Aorta (tissue), 5 donors: ENCODE measurements around the gene EPN2. TPM values are rescaled to one million over a fixed set of nuclear protein-coding genes. Genes with fewer than 3 reads are reported as not detected.
"Not testable (repeated sequence)": the region's sequence is repeated elsewhere in the genome, so short reads cannot be mapped to it uniquely, and the experiment has no call there.

Experiments used
- ATAC-seq: fragments of 200-7000 bp; cut with Tn5 transposase; one replicate; pipeline ENCODE4 v1.9.1; 2022; ENCODE audit warnings: moderate library complexity; ENCODE audit not compliant: low FRiP score
- DNase-seq, 2 donors: peaks; one replicate each; pipeline ENCODE4 v3.0.0-alpha.2; 2020
- H3K27ac ChIP-seq, 2 donors: one replicate each; pipeline ENCODE4 v1.5.1; 2013; ENCODE audit warnings: low read length in 2 of 2, mild to moderate bottlenecking in 2 of 2, moderate library complexity in 2 of 2, control low read depth in 1 of 2, inconsistent platforms in 1 of 2, low read depth in 1 of 2
- H3K27me3 ChIP-seq, 2 donors: one replicate each; pipeline ENCODE4 v1.6.1; 2013; ENCODE audit warnings: control low read depth in 1 of 2, low read length in 1 of 2, mild to moderate bottlenecking in 1 of 2, moderate library complexity in 1 of 2; ENCODE audit not compliant: insufficient read depth in 2 of 2, control insufficient read depth in 1 of 2
- H3K36me3 ChIP-seq, 2 donors: one replicate each; pipeline ENCODE4 v1.6.1; 2013; ENCODE audit warnings: control low read depth in 1 of 2, low read length in 1 of 2, mild to moderate bottlenecking in 1 of 2; ENCODE audit not compliant: insufficient read depth in 2 of 2, control insufficient read depth in 1 of 2
- H3K4me1 ChIP-seq, 2 donors: one replicate each; pipeline ENCODE4 v1.6.1; 2013; ENCODE audit warnings: low read length in 2 of 2, control low read depth in 1 of 2, mild to moderate bottlenecking in 1 of 2, moderate library complexity in 1 of 2; ENCODE audit not compliant: insufficient read depth in 2 of 2, control insufficient read depth in 1 of 2
- H3K4me3 ChIP-seq, 2 donors: one replicate each; pipeline ENCODE4 v1.5.1; 2013; ENCODE audit warnings: low read length in 2 of 2, control low read depth in 1 of 2, mild to moderate bottlenecking in 1 of 2
- H3K9me3 ChIP-seq: one replicate; pipeline ENCODE4 v1.6.1; 2013; ENCODE audit warnings: mild to moderate bottlenecking, low read length; ENCODE audit not compliant: control insufficient read depth
- WGBS, 2 donors: extraction: QIAGEN DNeasy Blood & Tissue Kit; methylation state at CpG; one replicate each; pipeline ENCODE4 v1.1.7; 2013; 5-methylcytosine and 5-hydroxymethylcytosine counted together
- intact Hi-C, 2 donors: fragments of 100-400 bp; cut with DNase I; formaldehyde crosslinking; loops; one replicate each; pipeline versions ENCODE4 v1.14.2 to v1.15.0; 2022
- polyA plus RNA-seq, 2 donors: library from polyadenylated mRNA; stranded (reverse); fragments of 200-250 nt; gene quantifications; one replicate each; pipeline ENCODE4 v1.2.3, GENCODE V29; 2013
- total RNA-seq, 2 donors: library from RNA; stranded (reverse); fragmentation: NEBNext Ultra II Directional; extraction: Animal tissue kit (Norgen Biotek cat#: 25700); gene quantifications; one replicate each; pipeline ENCODE4 v1.2.1, GENCODE V29; 2021
- donor health status: healthy with polysubstance abuse.
- donor health status: Bipolar disorder and iron deficiency.
- donor health status: DM: no; HTN: no; CAD: no.
- donor health status: DM: no; HTN: no; CAD: no.
- donor health status: DM: yes; HTN: yes; CAD: no.

EPN2 gene
- total and polyA plus RNA-seq, 4 donors, result 8.6 to 67.7 (median 40.1) TPM

GRCh38 chr17:19353401-19353800 lies 116.2 kb downstream of the EPN2 start:
- H3K4me1 ChIP-seq, intact Hi-C loops, ATAC-seq, H3K9me3 ChIP-seq, H3K4me3 ChIP-seq, H3K27me3 ChIP-seq, H3K27ac ChIP-seq, H3K36me3 ChIP-seq: not testable (repeated sequence)
- peak in 1 of 2 donors; percentile 2 for DNase-seq
- WGBS, 2 donors, result 93 to 94% methylated on average over 11 of the region's 11 CpGs

DNA sequence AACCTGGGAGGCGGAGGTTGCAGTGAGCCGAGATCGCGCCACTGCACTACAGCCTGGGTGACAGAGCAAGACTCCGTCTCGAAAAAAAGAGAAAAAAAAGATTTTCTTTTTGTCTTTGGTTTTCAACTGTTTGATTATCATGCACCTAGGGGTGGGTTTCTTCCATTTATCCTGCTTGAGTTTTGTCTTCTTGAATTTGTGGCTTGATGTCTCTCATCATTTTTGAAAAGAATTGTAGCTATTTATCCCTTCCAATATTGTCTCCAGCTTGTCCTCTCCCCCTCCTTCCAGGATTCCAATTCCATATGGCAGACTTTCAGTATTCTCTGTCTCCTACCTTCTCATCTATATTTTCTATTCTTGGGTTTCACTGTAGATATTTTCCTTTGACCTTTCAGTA lies 117.6 kb downstream of the EPN2 start:
- 74 to 82% methylated on average over 6 of the region's 6 CpGs for WGBS, 2 donors
- no peaks in the 10 kb centered on the region for H3K27me3 ChIP-seq
- no peak for ATAC-seq
- no peaks in the 10 kb centered on the region for H3K36me3 ChIP-seq
- H3K9me3 ChIP-seq, result no peaks in the 10 kb centered on the region
- DNase-seq, result no peak
- H3K4me1 ChIP-seq, result no peaks in the 10 kb centered on the region
- no peak overlapping the region for H3K4me3 ChIP-seq
- intact Hi-C loops, result no loop called here
- no peak overlapping the region for H3K27ac ChIP-seq

GRCh38 chr17:19357351-19357750 lies 120.2 kb downstream of the EPN2 start:
- no peak for ATAC-seq
- peak; percentile 23 to 52 for DNase-seq
- intact Hi-C loops, result no loop called here
- H3K4me3 ChIP-seq, result no peak overlapping the region
- H3K36me3 ChIP-seq, result no peaks in the 10 kb centered on the region
- no peaks in the 10 kb centered on the region for H3K9me3 ChIP-seq
- 88% methylated on average over 7 of the region's 7 CpGs for WGBS, 2 donors
- H3K27ac ChIP-seq, result no peak overlapping the region
- no peaks in the 10 kb centered on the region for H3K4me1 ChIP-seq
- no peaks in the 10 kb centered on the region for H3K27me3 ChIP-seq

GRCh38 chr17:19357761-19358160 lies 120.6 kb downstream of the EPN2 start:
- 82 to 87% methylated on average over 7 of the region's 7 CpGs for WGBS, 2 donors
- Histone ChIP-seq H3K4me3 (no peak overlapping the region), H3K27ac (no peak overlapping the region), H3K36me3 (no peaks in the 10 kb centered on the region), H3K4me1 (no peaks in the 10 kb centered on the region), H3K9me3 (no peaks in the 10 kb centered on the region), H3K27me3 (no peaks in the 10 kb centered on the region)
- DNase-seq (peak; percentile 15 to 57), ATAC-seq (no peak)
- intact Hi-C loops, result no loop called here

DNA sequence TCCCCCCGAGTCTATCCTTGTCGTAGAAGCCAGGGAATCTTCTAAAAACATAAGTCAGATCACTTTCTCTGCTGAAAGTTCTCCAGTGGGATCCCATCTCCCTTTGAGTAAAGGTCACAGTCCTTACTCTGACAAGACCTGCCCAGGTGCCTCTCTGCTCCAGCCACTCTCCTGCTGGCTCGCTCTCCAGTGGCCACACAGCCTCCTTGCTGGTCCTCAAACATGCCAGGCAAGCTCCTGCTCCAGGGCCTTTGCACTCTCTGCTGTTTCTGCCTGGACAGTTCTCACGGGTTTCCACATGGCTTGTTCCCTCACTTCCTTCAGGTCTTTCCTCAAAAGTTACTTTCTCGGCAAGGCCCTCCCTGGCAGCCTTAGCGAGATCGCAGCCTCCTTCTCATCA lies 122.0 kb downstream of the EPN2 start:
- 74 to 84% methylated on average over 7 of the region's 7 CpGs for WGBS, 2 donors
- Histone ChIP-seq H3K4me1 (no peaks in the 10 kb centered on the region), H3K27me3 (no peaks in the 10 kb centered on the region), H3K36me3 (no peaks in the 10 kb centered on the region), H3K27ac (no peak overlapping the region), H3K4me3 (no peak overlapping the region), H3K9me3 (no peaks in the 10 kb centered on the region)
- DNase-seq, result peak; percentile 29 to 50
- no peak for ATAC-seq
- intact Hi-C loops, result no loop called here

DNA sequence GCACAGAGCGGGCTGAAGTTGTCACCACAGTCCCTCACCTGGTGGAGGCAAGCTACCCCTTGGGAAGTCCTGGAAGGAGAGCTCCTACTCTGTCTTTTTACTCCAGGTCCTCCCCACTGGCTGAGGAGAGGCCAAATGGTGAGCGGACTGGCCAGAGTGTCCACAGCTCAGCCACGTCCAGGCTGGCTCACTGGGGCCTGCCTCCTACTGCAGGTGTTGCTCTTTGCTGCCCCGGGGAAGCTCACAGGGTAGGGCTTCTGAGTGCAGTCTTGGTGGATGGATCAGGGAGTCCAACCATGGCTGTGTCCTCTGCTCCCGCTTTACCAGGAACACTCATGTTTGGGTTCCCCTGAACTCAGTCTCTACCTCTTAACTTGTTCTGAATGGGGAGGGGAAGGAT lies 122.7 kb downstream of the EPN2 start:
- no peaks in the 10 kb centered on the region for H3K4me1 ChIP-seq
- intact Hi-C loops, result loop anchor here (5.0 to 10.0 kb wide), 5 partner anchors 87 to 402 kb away; partner anchors contain the start of gene ALDH3A2 (in 1 of the 2)
- no peak overlapping the region for H3K4me3 ChIP-seq
- 95 to 96% methylated on average over 5 of the region's 5 CpGs for WGBS, 2 donors
- DNase-seq (peak; percentile 21 to 49), ATAC-seq (no peak)
- H3K27me3 ChIP-seq, result no peaks in the 10 kb centered on the region
- H3K36me3 ChIP-seq, result no peaks in the 10 kb centered on the region
- H3K27ac ChIP-seq, result no peak overlapping the region
- no peaks in the 10 kb centered on the region for H3K9me3 ChIP-seq

DNA sequence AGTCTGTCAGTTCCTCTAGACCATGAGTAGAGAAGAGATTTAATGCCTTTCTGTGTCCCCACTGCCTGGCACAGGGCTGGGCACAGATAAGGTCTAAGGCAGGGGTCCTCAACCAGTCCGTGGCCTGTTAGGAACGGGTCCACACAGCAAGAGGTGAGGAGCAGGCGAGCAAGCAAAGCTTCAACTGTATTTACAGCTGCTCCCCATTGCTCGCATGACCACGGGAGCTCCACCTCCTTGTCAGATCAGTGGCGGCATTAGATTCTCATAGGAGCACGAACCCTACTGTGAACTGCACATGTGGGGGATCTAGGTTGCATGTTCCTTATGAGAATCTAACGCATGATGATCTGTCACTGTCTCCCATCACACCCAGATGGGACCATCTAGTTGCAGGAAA lies 123.6 kb downstream of the EPN2 start:
- ATAC-seq (no peak), DNase-seq (peak in 1 of 2 donors; percentile 36)
- Histone ChIP-seq H3K9me3 (no peaks in the 10 kb centered on the region), H3K27ac (no peak overlapping the region), H3K4me1 (no peaks in the 10 kb centered on the region), H3K27me3 (no peaks in the 10 kb centered on the region), H3K36me3 (no peaks in the 10 kb centered on the region), H3K4me3 (no peak overlapping the region)
- intact Hi-C loops, result loop anchor here (5.0 to 10.0 kb wide), 5 partner anchors 87 to 402 kb away; partner anchors contain the start of gene ALDH3A2 (in 1 of the 2)
- WGBS, 2 donors, result 93 to 95% methylated on average over 8 of the region's 8 CpGs

DNA sequence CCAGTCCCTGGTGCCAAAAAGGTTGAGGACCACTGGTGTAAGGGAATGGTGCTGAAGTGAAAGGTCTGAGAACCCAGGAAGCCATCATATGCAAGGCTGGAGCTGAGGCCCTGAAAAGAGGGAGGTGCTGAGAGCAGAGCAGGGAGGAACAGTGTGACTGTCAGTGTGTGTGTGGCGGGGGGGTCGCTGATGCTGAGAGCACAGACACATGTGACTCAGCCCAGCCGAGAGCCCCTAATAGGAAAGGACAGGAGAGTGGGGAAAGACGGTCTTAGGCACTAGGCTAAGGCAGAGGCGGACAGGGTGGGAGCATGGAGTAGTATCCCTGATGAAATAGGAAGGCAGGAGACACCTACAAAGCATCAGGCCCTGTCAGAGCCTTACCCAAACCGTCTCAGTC lies 124.2 kb downstream of the EPN2 start:
- intact Hi-C loops, result loop anchor here (5.0 to 10.0 kb wide), 5 partner anchors 86 to 401 kb away; partner anchors contain the start of gene ALDH3A2 (in 1 of the 2)
- no peaks in the 10 kb centered on the region for H3K9me3 ChIP-seq
- DNase-seq (peak; percentile 46 to 73), ATAC-seq (no peak)
- H3K4me3 ChIP-seq, result no peak overlapping the region
- no peak overlapping the region for H3K27ac ChIP-seq
- no peaks in the 10 kb centered on the region for H3K36me3 ChIP-seq
- H3K4me1 ChIP-seq, result no peaks in the 10 kb centered on the region
- no peaks in the 10 kb centered on the region for H3K27me3 ChIP-seq
- 81 to 82% methylated on average over 6 of the region's 6 CpGs for WGBS, 2 donors

- Histone ChIP-seq H3K36me3 (no peaks in the 10 kb centered on the region), H3K4me1 (no peaks in the 10 kb centered on the region), H3K4me3 (peak overlapping the region; percentile 41 to 51), H3K27ac (no peak overlapping the region), H3K27me3 (no peaks in the 10 kb centered on the region), H3K9me3 (no peaks in the 10 kb centered on the region)
- intact Hi-C loops, result loop anchor here (1.0 to 10.0 kb wide), 7 partner anchors 85 to 405 kb away; partner anchors contain the start of gene ALDH3A2 (in 1 of the 2)
- ATAC-seq (no peak), DNase-seq (no peak)
- 14 to 15% methylated on average over 16 of the region's 16 CpGs for WGBS, 2 donors
These were observed 124.7 kb downstream of the EPN2 start for GRCh38 chr17:19361944-19362276.
